Body of pancreas (tissue), 4 donors: ENCODE measurements around the gene BROX. TPM values are rescaled to one million over a fixed set of nuclear protein-coding genes. Genes with fewer than 3 reads are reported as not detected.

Experiments
- ATAC-seq: fragments of 150-250 bp; one replicate; pipeline ENCODE4 v1.9.1; 2016
- DNase-seq, 4 donors: peaks; one replicate each; pipeline ENCODE4 v3.0.0-alpha.2; 2019
- H3K27ac ChIP-seq, 4 donors: fragments of 200-600 bp; sonication (generic); 1 replicate in 3 of 4; 2 replicates in 1 of 4; pipeline versions ENCODE4 v1.5.1 to v1.6.1; 2016 to 2019; ENCODE audit warnings: mild to moderate bottlenecking in 1 of 4, mixed read lengths in 1 of 4, moderate library complexity in 1 of 4
- H3K27me3 ChIP-seq, 2 donors: fragments of 200-600 bp; sonication (generic); one replicate each; pipeline ENCODE4 v1.6.0; 2016; ENCODE audit warnings: mild to moderate bottlenecking in 1 of 2
- H3K36me3 ChIP-seq, 2 donors: fragments of 200-600 bp; sonication (generic); replicated peaks in 1 of 2; 2 replicates each; pipeline ENCODE4 v1.5.1; 2016; ENCODE audit warnings: low read depth in 2 of 2; ENCODE audit not compliant: insufficient read depth in 1 of 2
- H3K4me1 ChIP-seq: fragments of 200-600 bp; sonication (generic); one replicate; pipeline ENCODE4 v1.6.0; 2016
- H3K4me3 ChIP-seq, 2 donors: fragments of 200-600 bp; sonication (generic); 1 replicate in 1 of 2; 2 replicates in 1 of 2; pipeline ENCODE4 v1.5.1; 2016 to 2019
- H3K9me3 ChIP-seq, 3 donors: fragments of 200-600 bp; sonication (generic); 1 replicate in 2 of 3; 2 replicates in 1 of 3; pipeline ENCODE4 v1.5.1; 2016
- POLR2A ChIP-seq, 3 donors: fragments of 450-650 bp; IDR thresholded peaks; one replicate each; pipeline ENCODE4 v1.6.1; 2016; ENCODE audit warnings: antibody characterized with exemption in 3 of 3, mild to moderate bottlenecking in 2 of 3
- WGBS, 2 donors: methylation state at CpG; one replicate each; pipeline ENCODE4 v1.1.5; 2017; 5-methylcytosine and 5-hydroxymethylcytosine counted together
- intact Hi-C: fragments of 100-400 bp; cut with DNase I; formaldehyde crosslinking; loops from one replicate; pipeline ENCODE4 v1.15.1; 2023
- total RNA-seq, 2 donors: library from RNA; depleted of rRNA; stranded (reverse); fragments of >200 nt; gene quantifications; one replicate each; pipeline ENCODE4 v1.1.0, GENCODE V29; 2016
- TF ChIP-seq, protein P1 (sequence below), 7 experiments: fragments of 450-650 bp in 4 of 7; fragments of 200-600 bp in 3 of 7; sonication (generic) in 3 of 7; IDR thresholded peaks; one replicate each; pipeline ENCODE4 v1.5.1; 2016 to 2019; ENCODE audit warnings: antibody characterized with exemption in 7 of 7

BROX gene
- total RNA-seq, 2 donors from 2014 or later = 12.5 to 18.2 TPM

DNA sequence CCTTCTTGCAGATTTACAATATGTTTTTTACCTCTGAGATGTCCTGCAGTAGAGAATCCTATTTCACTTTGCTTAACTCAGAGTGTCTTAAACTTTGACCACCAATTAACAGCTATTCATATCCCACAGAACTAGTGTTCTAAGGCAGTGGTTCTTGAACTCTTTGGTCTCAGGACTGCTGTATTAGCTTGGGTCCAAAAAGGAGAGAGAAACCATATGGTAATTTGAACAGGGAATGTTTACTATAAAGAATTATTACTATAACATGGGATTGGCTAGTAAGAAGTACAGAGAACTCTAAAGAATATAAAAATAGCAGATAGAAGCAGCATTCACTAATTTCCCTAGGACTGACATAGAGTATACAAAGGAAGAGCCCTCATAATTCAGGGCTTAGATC lies 56.2 kb downstream of the BROX start:
- no peak for DNase-seq
- Histone ChIP-seq H3K27me3 (no peaks in the 10 kb centered on the region), H3K27ac (no peak overlapping the region), H3K4me3 (no peak overlapping the region), H3K4me1 (no peaks in the 10 kb centered on the region), H3K9me3 (peaks cover 0 to 7% (median 0%) of the 10 kb centered on the region in 3 donors), H3K36me3 (no peaks in the 10 kb centered on the region)
- TF ChIP-seq, protein P1, sequence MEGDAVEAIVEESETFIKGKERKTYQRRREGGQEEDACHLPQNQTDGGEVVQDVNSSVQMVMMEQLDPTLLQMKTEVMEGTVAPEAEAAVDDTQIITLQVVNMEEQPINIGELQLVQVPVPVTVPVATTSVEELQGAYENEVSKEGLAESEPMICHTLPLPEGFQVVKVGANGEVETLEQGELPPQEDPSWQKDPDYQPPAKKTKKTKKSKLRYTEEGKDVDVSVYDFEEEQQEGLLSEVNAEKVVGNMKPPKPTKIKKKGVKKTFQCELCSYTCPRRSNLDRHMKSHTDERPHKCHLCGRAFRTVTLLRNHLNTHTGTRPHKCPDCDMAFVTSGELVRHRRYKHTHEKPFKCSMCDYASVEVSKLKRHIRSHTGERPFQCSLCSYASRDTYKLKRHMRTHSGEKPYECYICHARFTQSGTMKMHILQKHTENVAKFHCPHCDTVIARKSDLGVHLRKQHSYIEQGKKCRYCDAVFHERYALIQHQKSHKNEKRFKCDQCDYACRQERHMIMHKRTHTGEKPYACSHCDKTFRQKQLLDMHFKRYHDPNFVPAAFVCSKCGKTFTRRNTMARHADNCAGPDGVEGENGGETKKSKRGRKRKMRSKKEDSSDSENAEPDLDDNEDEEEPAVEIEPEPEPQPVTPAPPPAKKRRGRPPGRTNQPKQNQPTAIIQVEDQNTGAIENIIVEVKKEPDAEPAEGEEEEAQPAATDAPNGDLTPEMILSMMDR (IDR thresholded peaks at IDR 0.05) = no peak
- no peak for TF ChIP-seq POLR2A (IDR thresholded peaks at IDR 0.05)
- no peak for ATAC-seq
- intact Hi-C loops = no loop called here

DNA sequence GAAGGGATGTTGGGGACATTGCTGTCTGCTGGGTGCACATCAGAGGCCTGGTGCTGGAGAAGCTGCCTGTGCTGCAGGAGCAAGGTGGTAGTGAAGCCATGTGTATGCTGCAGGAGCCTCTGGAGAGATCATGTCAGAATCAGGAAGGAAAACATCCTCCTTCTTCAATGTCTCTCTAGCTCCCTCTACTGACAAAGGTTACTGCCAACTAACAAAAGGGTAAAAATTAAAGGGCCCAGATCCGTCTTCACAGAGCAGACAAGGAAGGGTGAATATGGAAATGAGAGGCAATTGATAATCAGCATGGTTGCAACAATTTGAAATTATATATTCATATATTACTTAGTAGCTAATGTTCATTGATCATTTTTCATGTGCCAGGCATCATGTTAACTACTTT lies 56.8 kb downstream of the BROX start:
- H3K27me3 ChIP-seq = no peaks in the 10 kb centered on the region
- H3K4me1 ChIP-seq = no peaks in the 10 kb centered on the region
- WGBS, 2 donors = 58 to 67% methylated on average over 1 of the region's 1 CpG
- no peak for DNase-seq
- no peaks in the 10 kb centered on the region for H3K36me3 ChIP-seq
- H3K9me3 ChIP-seq = peaks cover 0 to 7% (median 0%) of the 10 kb centered on the region in 3 donors
- intact Hi-C loops = no loop called here
- no peak for ATAC-seq
- no peak overlapping the region for H3K4me3 ChIP-seq
- TF ChIP-seq, protein P1 (IDR thresholded peaks at IDR 0.05) = no peak
- no peak for TF ChIP-seq POLR2A (IDR thresholded peaks at IDR 0.05)
- no peak overlapping the region for H3K27ac ChIP-seq

- WGBS, 2 donors = 86% methylated on average over 2 of the region's 2 CpGs
- H3K27me3 ChIP-seq = no peaks in the 10 kb centered on the region
- TF ChIP-seq, protein P1 (IDR thresholded peaks at IDR 0.05) = no peak
- TF ChIP-seq POLR2A (IDR thresholded peaks at IDR 0.05) = no peak
- DNase-seq = no peak
- no peak overlapping the region for H3K4me3 ChIP-seq
- H3K36me3 ChIP-seq = no peaks in the 10 kb centered on the region
- ATAC-seq = no peak
- no peaks in the 10 kb centered on the region for H3K4me1 ChIP-seq
- intact Hi-C loops = no loop called here
- no peak overlapping the region for H3K27ac ChIP-seq
- H3K9me3 ChIP-seq = peaks cover 0 to 7% (median 0%) of the 10 kb centered on the region in 3 donors
These were observed 57.7 kb downstream of the BROX start for GRCh38 chr1:222769971-222770620.

DNA sequence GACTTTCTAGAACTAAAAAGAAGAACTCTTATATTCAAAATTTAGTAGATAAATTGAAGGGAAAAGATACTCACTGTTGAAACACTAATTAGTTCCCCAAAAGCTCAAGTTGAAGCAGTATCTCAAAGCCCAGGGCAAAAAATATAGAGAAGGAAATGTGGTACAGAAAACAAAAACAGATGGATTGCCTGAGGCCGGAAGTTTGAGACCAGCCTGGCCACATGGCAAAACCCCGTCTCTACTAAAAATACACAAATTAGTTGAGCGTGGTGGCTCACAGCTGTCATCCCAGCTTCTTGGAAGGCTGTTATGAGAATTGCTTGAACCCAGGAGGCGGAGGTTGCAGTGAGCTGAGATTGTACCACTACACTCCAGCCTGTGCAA lies 60.6 kb downstream of the BROX start:
- Histone ChIP-seq H3K4me1 (peaks cover 3% of the 10 kb centered on the region), H3K36me3 (no peaks in the 10 kb centered on the region), H3K9me3 (peaks cover 0 to 7% (median 0%) of the 10 kb centered on the region in 3 donors), H3K27me3 (no peaks in the 10 kb centered on the region), H3K27ac (peak overlapping the region in 1 of 4 donors; percentile 58), H3K4me3 (no peak overlapping the region)
- 67 to 94% methylated on average over 4 of the region's 4 CpGs for WGBS, 2 donors
- TF ChIP-seq, protein P1 (IDR thresholded peaks at IDR 0.05) = no peak
- TF ChIP-seq POLR2A (IDR thresholded peaks at IDR 0.05) = no peak
- intact Hi-C loops = no loop called here
- ATAC-seq (no peak), DNase-seq (no peak)

GRCh38 chr1:222777463-222777862 lies 65.1 kb downstream of the BROX start:
- H3K9me3 ChIP-seq = no peaks in the 10 kb centered on the region
- ATAC-seq = no peak

More at GRCh38 chr1:222777463-222777862, 65.1 kb downstream of the BROX start:
- no peaks in the 10 kb centered on the region for H3K27me3 ChIP-seq
- intact Hi-C loops = no loop called here
- H3K36me3 ChIP-seq = no peaks in the 10 kb centered on the region
- H3K4me3 ChIP-seq = no peak overlapping the region
- H3K4me1 ChIP-seq = peaks cover 4% of the 10 kb centered on the region
- DNase-seq = no peak
- TF ChIP-seq POLR2A (IDR thresholded peaks at IDR 0.05) = no peak
- TF ChIP-seq, protein P1 (IDR thresholded peaks at IDR 0.05) = no peak
- H3K27ac ChIP-seq = no peak overlapping the region
- 82 to 100% methylated on average over 1 of the region's 1 CpG for WGBS, 2 donors
